Renal cortex interstitium (tissue), 15 donors: ENCODE data around the gene FOLR1. TPM values are rescaled to one million over a fixed set of nuclear protein-coding genes. Genes with fewer than 3 reads are reported as not detected.
"Not testable (repeated sequence)": the region's sequence is repeated elsewhere in the genome, so short reads cannot be mapped to it uniquely, and the experiment has no call there.

Experiments
- DNase-seq, 11 donors: peaks; one replicate each; pipeline ENCODE4 v3.0.0-alpha.2; 2013; ENCODE audit warnings: low read depth in 9 of 11, low spot score in 4 of 11; ENCODE audit errors: extremely low read depth in 1 of 11
- long read RNA-seq, 16 experiments: transcript quantifications; one replicate each; lab custom pipeline, GENCODE V29; 2026
- polyA plus RNA-seq, 3 donors: library from polyadenylated mRNA; unstranded; fragments of 120-200 nt; gene quantifications; one replicate each; pipeline ENCODE4 v1.2.1, GENCODE V29; 2013; ENCODE audit not compliant: insufficient read length in 3 of 3

The FOLR1 gene
- 10 to 100 TPM; 50.6 to 59.7 (median 51.1) TPM for polyA plus RNA-seq
- long read RNA-seq, donor 1, transcript FOLR1-204 (6 exons, 1,061 nt), result minor isoform, 8 of 23 reads
- long read RNA-seq, donor 1, transcript FOLR1-202 (4 exons, 996 nt), result major isoform, 11 of 23 reads
- long read RNA-seq, donor 1, partial matches to known transcripts, result 0 of 23 reads
- long read RNA-seq, donor 1, other reads (novel, unspliced or antisense), result 0 of 23 reads
- long read RNA-seq, donor 2, transcript FOLR1-202 (4 exons, 996 nt), result major isoform, 5 of 7 reads
- long read RNA-seq, donor 2, partial matches to known transcripts, result 0 of 7 reads
- long read RNA-seq, donor 2, other reads (novel, unspliced or antisense), result 0 of 7 reads
- long read RNA-seq, donor 3, transcript FOLR1-204 (6 exons, 1,061 nt), result minor isoform, 7 of 25 reads
- long read RNA-seq, donor 3, transcript FOLR1-202 (4 exons, 996 nt), result major isoform, 11 of 25 reads
- long read RNA-seq, donor 3, transcript FOLR1-201 (5 exons, 1,130 nt), result minor isoform, 5 of 25 reads
- long read RNA-seq, donor 3, partial matches to known transcripts, result 0 of 25 reads
- long read RNA-seq, donor 3, other reads (novel, unspliced or antisense), result 0 of 25 reads
- long read RNA-seq, donor 4, transcript FOLR1-202 (4 exons, 996 nt), result major isoform, 13 of 25 reads
- long read RNA-seq, donor 4, transcript FOLR1-204 (6 exons, 1,061 nt), result minor isoform, 6 of 25 reads
- long read RNA-seq, donor 4, transcript FOLR1-201 (5 exons, 1,130 nt), result minor isoform, 6 of 25 reads
- long read RNA-seq, donor 4, partial matches to known transcripts, result 0 of 25 reads
- long read RNA-seq, donor 4, other reads (novel, unspliced or antisense), result 0 of 25 reads
- long read RNA-seq, donor 5, result 0 reads
- long read RNA-seq, donor 6, transcript FOLR1-201 (5 exons, 1,130 nt), result minor isoform, 5 of 16 reads
- long read RNA-seq, donor 6, transcript FOLR1-202 (4 exons, 996 nt), result major isoform, 6 of 16 reads
- long read RNA-seq, donor 6, transcript FOLR1-204 (6 exons, 1,061 nt), result minor isoform, 5 of 16 reads
- long read RNA-seq, donor 6, partial matches to known transcripts, result 0 of 16 reads
- long read RNA-seq, donor 6, other reads (novel, unspliced or antisense), result 0 of 16 reads
- long read RNA-seq, donor 7, transcript FOLR1-201 (5 exons, 1,130 nt), result minor isoform, 5 of 27 reads
- long read RNA-seq, donor 7, transcript FOLR1-202 (4 exons, 996 nt), result major isoform, 10 of 27 reads
- long read RNA-seq, donor 7, transcript FOLR1-204 (6 exons, 1,061 nt), result minor isoform, 6 of 27 reads
- long read RNA-seq, donor 7, partial matches to known transcripts, result 5 of 27 reads
- long read RNA-seq, donor 7, other reads (novel, unspliced or antisense), result 0 of 27 reads
- long read RNA-seq, donor 8, transcript FOLR1-204 (6 exons, 1,061 nt), result major isoform, 30 of 105 reads
- long read RNA-seq, donor 8, transcript FOLR1-202 (4 exons, 996 nt), result minor isoform, 28 of 105 reads
- long read RNA-seq, donor 8, transcript FOLR1-201 (5 exons, 1,130 nt), result minor isoform, 23 of 105 reads
- long read RNA-seq, donor 8, partial matches to known transcripts, result 24 of 105 reads
- long read RNA-seq, donor 8, other reads (novel, unspliced or antisense), result 0 of 105 reads
- long read RNA-seq, donor 9, transcript FOLR1-204 (6 exons, 1,061 nt), result minor isoform, 6 of 19 reads
- long read RNA-seq, donor 9, transcript FOLR1-202 (4 exons, 996 nt), result major isoform, 9 of 19 reads
- long read RNA-seq, donor 9, partial matches to known transcripts, result 0 of 19 reads
- long read RNA-seq, donor 9, other reads (novel, unspliced or antisense), result 0 of 19 reads
- long read RNA-seq, donor 10, transcript FOLR1-201 (5 exons, 1,130 nt), result minor isoform, 6 of 20 reads
- long read RNA-seq, donor 10, transcript FOLR1-204 (6 exons, 1,061 nt), result minor isoform, 5 of 20 reads
- long read RNA-seq, donor 10, transcript FOLR1-202 (4 exons, 996 nt), result major isoform, 8 of 20 reads
- long read RNA-seq, donor 10, partial matches to known transcripts, result 0 of 20 reads
- long read RNA-seq, donor 10, other reads (novel, unspliced or antisense), result 0 of 20 reads
- long read RNA-seq, donor 11, transcript FOLR1-202 (4 exons, 996 nt), result major isoform, 6 of 13 reads
- long read RNA-seq, donor 11, partial matches to known transcripts, result 0 of 13 reads
- long read RNA-seq, donor 11, other reads (novel, unspliced or antisense), result 0 of 13 reads
- long read RNA-seq, donor 12, transcript FOLR1-204 (6 exons, 1,061 nt), result major isoform, 5 of 6 reads
- long read RNA-seq, donor 12, partial matches to known transcripts, result 0 of 6 reads
- long read RNA-seq, donor 12, other reads (novel, unspliced or antisense), result 0 of 6 reads
- long read RNA-seq, donor 13, result 0 reads
- long read RNA-seq, donor 14, transcript FOLR1-202 (4 exons, 996 nt), result major isoform, 9 of 17 reads
- long read RNA-seq, donor 14, transcript FOLR1-204 (6 exons, 1,061 nt), result minor isoform, 7 of 17 reads
- long read RNA-seq, donor 14, partial matches to known transcripts, result 0 of 17 reads
- long read RNA-seq, donor 14, other reads (novel, unspliced or antisense), result 0 of 17 reads
- long read RNA-seq, donor 15, partial matches to known transcripts, result 0 of 9 reads
- long read RNA-seq, donor 15, other reads (novel, unspliced or antisense), result 0 of 9 reads
- long read RNA-seq, donor 16, transcript FOLR1-202 (4 exons, 996 nt), result major isoform, 18 of 46 reads
- long read RNA-seq, donor 16, transcript FOLR1-201 (5 exons, 1,130 nt), result minor isoform, 16 of 46 reads
- long read RNA-seq, donor 16, transcript FOLR1-204 (6 exons, 1,061 nt), result minor isoform, 11 of 46 reads
- long read RNA-seq, donor 16, partial matches to known transcripts, result 0 of 46 reads
- long read RNA-seq, donor 16, other reads (novel, unspliced or antisense), result 0 of 46 reads

GRCh38 chr11:72191961-72192381, at the start of gene FOLR1:
Gene FOLR1 (plus strand): TSS chr11:72192140. CDS start chr11:72192174, 34 bp downstream.
- no peak for DNase-seq

GRCh38 chr11:72142543-72142942, 49.4 kb upstream of the FOLR1 start:
- not testable (repeated sequence) for DNase-seq

GRCh38 chr11:72144807-72145565, 47.0 kb upstream of the FOLR1 start:
- no peak for DNase-seq

GRCh38 chr11:72146625-72147024, 45.3 kb upstream of the FOLR1 start:
- no peak for DNase-seq

- no peak for DNase-seq
Measured at GRCh38 chr11:72150882-72151281, 41.1 kb upstream of the FOLR1 start.

GRCh38 chr11:72153874-72154273, 38.1 kb upstream of the FOLR1 start:
- DNase-seq, result not testable (repeated sequence)

GRCh38 chr11:72154816-72155215, 37.1 kb upstream of the FOLR1 start:
- no peak for DNase-seq

- no peak for DNase-seq
Measured at GRCh38 chr11:72155751-72156150, 36.2 kb upstream of the FOLR1 start.

- no peak for DNase-seq
Measured at GRCh38 chr11:72157131-72157530, 34.8 kb upstream of the FOLR1 start.

GRCh38 chr11:72160319-72160718, 31.6 kb upstream of the FOLR1 start:
- no peak for DNase-seq

- no peak for DNase-seq
Measured at GRCh38 chr11:72162891-72163492, 28.9 kb upstream of the FOLR1 start.

- DNase-seq, result not testable (repeated sequence)
Measured at GRCh38 chr11:72164187-72164586, 27.8 kb upstream of the FOLR1 start.

GRCh38 chr11:72169046-72169555, 22.8 kb upstream of the FOLR1 start:
- DNase-seq, result not testable (repeated sequence)

GRCh38 chr11:72169754-72170153, 22.2 kb upstream of the FOLR1 start:
- not testable (repeated sequence) for DNase-seq

GRCh38 chr11:72172043-72172442, 19.9 kb upstream of the FOLR1 start:
- not testable (repeated sequence) for DNase-seq
